ENCODE results near the gene CHST12. TPM values are rescaled to one million over a fixed set of nuclear protein-coding genes. Genes with fewer than 3 reads are reported as not detected.

The CHST12 gene
- total RNA-seq, 1 donor from 2014 or later: 15.0 TPM

- Mint-ChIP-seq H3K27me3 (ENCODE audit: low read depth) (peaks cover 2% of the 10 kb centered on the region), H3K27ac (ENCODE audit: unreplicated experiment) (no peak overlapping the region), H3K4me3 (no peak overlapping the region), H3K36me3 (ENCODE audit: low read depth) (no peaks in the 10 kb centered on the region), H3K4me1 (peaks cover 34% of the 10 kb centered on the region), H3K9me3 (no peaks in the 10 kb centered on the region)
- DNase-seq (ENCODE audit: low read depth, low spot score): no peak
- TF ChIP-seq CTCF (conservative IDR thresholded peaks at IDR 0.05): no peak
Measured at GRCh38 chr7:2470204-2471021, 67.0 kb downstream of the CHST12 start.

DNA sequence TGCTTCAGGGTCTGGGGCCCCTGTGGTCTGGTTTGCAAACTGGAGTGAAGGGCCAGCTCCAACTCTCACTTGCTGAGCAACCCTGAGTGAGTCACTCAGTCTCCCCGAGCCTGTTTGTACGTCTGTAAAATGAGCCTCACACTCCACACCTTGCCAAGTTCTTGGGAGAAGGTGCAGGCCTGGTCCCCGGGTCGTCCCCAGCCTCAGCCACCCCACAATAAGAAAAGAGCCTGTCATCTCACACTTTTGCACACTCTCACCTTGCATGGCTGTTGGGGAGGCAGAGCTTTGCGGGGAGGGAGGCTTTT, 67.6 kb downstream of the CHST12 start:
- DNase-seq (ENCODE audit: low read depth, low spot score): no peak
- no peaks in the 10 kb centered on the region for H3K9me3 Mint-ChIP-seq
- H3K4me3 Mint-ChIP-seq: no peak overlapping the region
- H3K36me3 Mint-ChIP-seq (ENCODE audit: low read depth): no peaks in the 10 kb centered on the region
- H3K27ac Mint-ChIP-seq (ENCODE audit: unreplicated experiment): no peak overlapping the region
- peaks cover 2% of the 10 kb centered on the region for H3K27me3 Mint-ChIP-seq (ENCODE audit: low read depth)
- H3K4me1 Mint-ChIP-seq: peaks cover 29% of the 10 kb centered on the region
- TF ChIP-seq CTCF (conservative IDR thresholded peaks at IDR 0.05): no peak

DNA sequence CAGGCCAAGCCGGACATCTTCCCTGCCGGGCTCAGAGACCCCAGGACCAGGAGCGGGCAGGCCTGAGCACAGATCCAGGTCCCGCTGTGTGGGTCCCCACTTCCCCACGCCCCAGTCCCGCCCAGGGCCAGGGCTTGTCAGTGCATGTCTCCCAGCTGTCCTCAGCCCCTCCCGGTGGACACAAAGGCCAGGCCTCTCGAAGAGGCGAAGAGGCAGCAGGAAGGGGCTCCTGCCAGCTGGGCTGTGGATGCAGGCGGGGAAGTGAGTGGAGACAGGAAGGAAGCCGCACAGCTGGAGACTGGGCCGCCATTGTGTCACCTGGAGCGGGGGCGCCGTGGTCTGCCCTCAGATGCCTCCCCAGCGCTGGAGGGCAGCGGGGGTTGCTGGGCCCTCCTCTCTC, 68.0 kb downstream of the CHST12 start:
- Mint-ChIP-seq H3K4me3 (no peak overlapping the region), H3K27ac (ENCODE audit: unreplicated experiment) (no peak overlapping the region), H3K9me3 (no peaks in the 10 kb centered on the region), H3K36me3 (ENCODE audit: low read depth) (no peaks in the 10 kb centered on the region), H3K27me3 (ENCODE audit: low read depth) (peaks cover 2% of the 10 kb centered on the region), H3K4me1 (peaks cover 26% of the 10 kb centered on the region)
- no peak for TF ChIP-seq CTCF (conservative IDR thresholded peaks at IDR 0.05)
- DNase-seq (ENCODE audit: low read depth, low spot score): no peak

DNA sequence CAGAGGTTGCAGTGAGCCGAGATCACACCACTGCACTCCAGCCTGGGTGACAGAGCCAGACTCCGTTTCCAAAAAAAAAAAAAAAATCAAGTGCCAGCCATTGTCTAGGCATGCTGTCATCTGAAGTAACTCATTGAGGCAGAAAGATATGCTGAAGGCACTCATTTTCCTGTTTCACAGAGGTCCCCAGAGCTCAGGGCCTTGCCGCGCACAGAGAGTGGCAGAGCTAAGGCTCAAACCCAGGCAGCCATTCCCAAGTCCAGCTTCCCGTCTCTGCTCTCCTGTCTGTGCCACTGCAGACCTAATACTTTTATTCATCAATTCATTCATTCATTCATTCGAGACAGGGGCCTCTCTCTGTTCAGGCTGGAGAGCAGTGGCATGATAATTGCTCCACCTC, 69.3 kb downstream of the CHST12 start:
- no peak for TF ChIP-seq CTCF (conservative IDR thresholded peaks at IDR 0.05)
- no peak overlapping the region for H3K27ac Mint-ChIP-seq (ENCODE audit: unreplicated experiment)
- H3K4me3 Mint-ChIP-seq: no peak overlapping the region
- no peaks in the 10 kb centered on the region for H3K9me3 Mint-ChIP-seq
- H3K27me3 Mint-ChIP-seq (ENCODE audit: low read depth): peaks cover 2% of the 10 kb centered on the region
- DNase-seq (ENCODE audit: low read depth, low spot score): no peak
- no peaks in the 10 kb centered on the region for H3K36me3 Mint-ChIP-seq (ENCODE audit: low read depth)
- peaks cover 23% of the 10 kb centered on the region for H3K4me1 Mint-ChIP-seq

- TF ChIP-seq CTCF (conservative IDR thresholded peaks at IDR 0.05): no peak
- Mint-ChIP-seq H3K4me3 (no peak overlapping the region), H3K36me3 (ENCODE audit: low read depth) (no peaks in the 10 kb centered on the region), H3K27me3 (ENCODE audit: low read depth) (peaks cover 2% of the 10 kb centered on the region), H3K27ac (ENCODE audit: unreplicated experiment) (no peak overlapping the region), H3K4me1 (peaks cover 23% of the 10 kb centered on the region), H3K9me3 (no peaks in the 10 kb centered on the region)
- DNase-seq (ENCODE audit: low read depth, low spot score): no peak
Measured at GRCh38 chr7:2473496-2474180, 70.2 kb downstream of the CHST12 start.
